ENCODE results near the gene BNC2. TPM values are rescaled to one million over a fixed set of nuclear protein-coding genes. Genes with fewer than 3 reads are reported as not detected.

BNC2 gene
- total RNA-seq, 1 experiment from 2014 or later: 43.6 TPM

- Histone ChIP-seq H2BK12ac (ENCODE audit: insufficient read length, low read depth, low read length) (no peak overlapping the region), H2AFZ (ENCODE audit: low read length) (no peak overlapping the region), H3K4me2 (ENCODE audit: insufficient read depth, insufficient read length, low read length) (no peak overlapping the region), H3T11ph (ENCODE audit: low read length) (no peak overlapping the region), H2BK15ac (ENCODE audit: low read depth, low read length) (no peak overlapping the region), H3K27ac (ENCODE audit: insufficient read length, low read depth, low read length) (no peak overlapping the region), H4K91ac (ENCODE audit: insufficient read length, low read depth, low read length) (no peak overlapping the region), H2BK20ac (ENCODE audit: low read depth, low read length, poor library complexity, severe bottlenecking) (no peak overlapping the region), H3K18ac (ENCODE audit: insufficient read length, low read depth, low read length) (no peak overlapping the region), H2AK5ac (ENCODE audit: insufficient read length, low read length) (no peak overlapping the region), H3K79me2 (ENCODE audit: insufficient read depth, low read length) (no peaks in the 10 kb centered on the region), H2BK120ac (ENCODE audit: low read depth, low read length, poor library complexity, severe bottlenecking) (no peak overlapping the region), H4K8ac (replicated peaks; ENCODE audit: insufficient read length, low read depth, low read length) (no peak overlapping the region), H3K4ac (ENCODE audit: low read depth, low read length) (no peak overlapping the region), H3K27me3 (ENCODE audit: insufficient read depth, low read length) (no peaks in the 10 kb centered on the region), H3K79me1 (ENCODE audit: insufficient read depth, low read depth, low read length, poor library complexity, severe bottlenecking) (no peaks in the 10 kb centered on the region), H3K9me3 (ENCODE audit: control insufficient read depth, low read depth, low read length) (no peaks in the 10 kb centered on the region), H4K5ac (ENCODE audit: insufficient read length, low read depth, low read length) (no peak overlapping the region), H3K56ac (ENCODE audit: insufficient read length, low read depth, low read length) (no peak overlapping the region), H3K23me2 (ENCODE audit: insufficient read length, low read depth, low read length, poor library complexity, severe bottlenecking) (no peaks in the 10 kb centered on the region), H3K4me1 (ENCODE audit: insufficient read depth, low read length) (no peaks in the 10 kb centered on the region), H4K20me1 (ENCODE audit: control insufficient read depth, insufficient read depth, insufficient read length) (no peaks in the 10 kb centered on the region), H2BK5ac (ENCODE audit: insufficient read length, low read length) (no peak overlapping the region), H3K23ac (ENCODE audit: insufficient read length, low read depth, low read length) (no peak overlapping the region), H3K14ac (ENCODE audit: insufficient read depth, low read length) (no peak overlapping the region), H3K9ac (ENCODE audit: extremely low read depth, insufficient read length, low read length) (no peak overlapping the region)
- H3K27ac Mint-ChIP-seq: peak overlapping the region in 2 of 3 experiments; percentile 19 to 23; a peak in 3 of 7 replicates
- TF ChIP-seq, protein P1, sequence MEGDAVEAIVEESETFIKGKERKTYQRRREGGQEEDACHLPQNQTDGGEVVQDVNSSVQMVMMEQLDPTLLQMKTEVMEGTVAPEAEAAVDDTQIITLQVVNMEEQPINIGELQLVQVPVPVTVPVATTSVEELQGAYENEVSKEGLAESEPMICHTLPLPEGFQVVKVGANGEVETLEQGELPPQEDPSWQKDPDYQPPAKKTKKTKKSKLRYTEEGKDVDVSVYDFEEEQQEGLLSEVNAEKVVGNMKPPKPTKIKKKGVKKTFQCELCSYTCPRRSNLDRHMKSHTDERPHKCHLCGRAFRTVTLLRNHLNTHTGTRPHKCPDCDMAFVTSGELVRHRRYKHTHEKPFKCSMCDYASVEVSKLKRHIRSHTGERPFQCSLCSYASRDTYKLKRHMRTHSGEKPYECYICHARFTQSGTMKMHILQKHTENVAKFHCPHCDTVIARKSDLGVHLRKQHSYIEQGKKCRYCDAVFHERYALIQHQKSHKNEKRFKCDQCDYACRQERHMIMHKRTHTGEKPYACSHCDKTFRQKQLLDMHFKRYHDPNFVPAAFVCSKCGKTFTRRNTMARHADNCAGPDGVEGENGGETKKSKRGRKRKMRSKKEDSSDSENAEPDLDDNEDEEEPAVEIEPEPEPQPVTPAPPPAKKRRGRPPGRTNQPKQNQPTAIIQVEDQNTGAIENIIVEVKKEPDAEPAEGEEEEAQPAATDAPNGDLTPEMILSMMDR (conservative IDR thresholded peaks at IDR 0.05): no peak
- no peak overlapping the region for H3K4me3 Mint-ChIP-seq
- no peak for DNase-seq
- no peaks in the 10 kb centered on the region for H3K9me3 Mint-ChIP-seq
- H3K4me1 Mint-ChIP-seq: peaks cover 9 to 15% of the 10 kb centered on the region in 2 experiments; a peak in 3 of 4 replicates
- H3K36me3 Mint-ChIP-seq (ENCODE audit: insufficient read depth in 1 of 3, low read depth in 3 of 3): peaks cover 0 to 3% (median 0%) of the 10 kb centered on the region in 3 experiments; a peak in 2 of 7 replicates
- H3K27me3 Mint-ChIP-seq (ENCODE audit: low read depth): no peaks in the 10 kb centered on the region
Measured at GRCh38 chr9:16499892-16500291, 370.6 kb downstream of the BNC2 start.

Data from H9 (cell line).